MM.1S (cell line): ENCODE results near the gene LAMA3.

ENCODE experiments used
- EZH2phosphoT487 ChIP-seq: fragments of 300-600 bp; sonication (generic); IDR thresholded peaks from 2 replicates; pipeline ENCODE4 v1.6.1; 2018; ENCODE audit warnings: antibody characterized with exemption, low read length
- TF ChIP-seq, protein P1 (sequence below): fragments of 300-600 bp; sonication (generic); IDR thresholded peaks from 2 replicates; pipeline ENCODE4 v1.5.1; 2016; ENCODE audit warnings: antibody characterized with exemption, low read length, mixed read lengths

DNA sequence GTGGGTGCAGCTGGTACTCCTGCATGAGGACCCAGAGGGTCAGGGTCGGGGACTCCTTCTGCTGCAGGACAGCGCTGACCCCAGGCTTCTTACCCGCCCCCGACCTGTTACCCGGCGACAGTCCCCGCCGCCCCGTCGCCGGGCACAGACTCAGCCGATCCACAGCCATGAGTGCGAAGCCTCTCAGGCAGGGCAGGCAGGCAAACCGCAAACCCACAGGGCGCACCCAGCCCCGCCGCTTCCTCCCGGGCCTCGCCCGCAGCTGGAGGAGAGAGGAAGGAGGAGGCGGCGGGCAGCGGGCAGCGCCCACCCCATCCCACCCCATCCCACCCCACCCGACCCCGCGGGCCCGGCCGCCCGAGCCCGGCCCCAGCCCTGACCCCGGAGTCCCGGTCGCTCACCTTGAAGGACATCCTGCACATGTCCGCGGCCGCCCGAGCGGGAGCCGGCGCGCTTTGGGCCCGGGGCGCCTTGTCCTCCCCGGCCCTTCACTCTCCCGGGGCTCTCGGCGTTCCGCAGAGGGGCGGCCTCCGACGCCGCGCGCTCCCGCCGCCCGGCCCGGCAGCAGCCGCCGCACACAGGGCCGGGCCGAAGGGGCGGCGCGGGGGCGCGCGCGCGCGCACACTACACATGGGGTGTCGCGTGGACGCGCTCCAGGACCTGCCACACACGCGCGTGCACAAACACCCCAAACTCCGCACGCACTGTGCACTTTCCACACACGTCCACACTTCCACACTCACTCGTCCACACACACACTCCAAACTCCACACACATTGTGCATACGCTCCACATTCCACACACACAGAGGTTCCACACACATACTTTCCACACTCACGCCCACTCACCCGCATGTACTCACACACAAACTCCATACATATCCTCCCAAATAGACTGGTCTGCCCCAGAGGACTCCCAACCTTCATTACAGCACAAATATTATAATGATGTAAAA is 26.7 kb upstream of the LAMA3 start, which contains the start of gene ANKRD29:
- TF ChIP-seq, protein P1, sequence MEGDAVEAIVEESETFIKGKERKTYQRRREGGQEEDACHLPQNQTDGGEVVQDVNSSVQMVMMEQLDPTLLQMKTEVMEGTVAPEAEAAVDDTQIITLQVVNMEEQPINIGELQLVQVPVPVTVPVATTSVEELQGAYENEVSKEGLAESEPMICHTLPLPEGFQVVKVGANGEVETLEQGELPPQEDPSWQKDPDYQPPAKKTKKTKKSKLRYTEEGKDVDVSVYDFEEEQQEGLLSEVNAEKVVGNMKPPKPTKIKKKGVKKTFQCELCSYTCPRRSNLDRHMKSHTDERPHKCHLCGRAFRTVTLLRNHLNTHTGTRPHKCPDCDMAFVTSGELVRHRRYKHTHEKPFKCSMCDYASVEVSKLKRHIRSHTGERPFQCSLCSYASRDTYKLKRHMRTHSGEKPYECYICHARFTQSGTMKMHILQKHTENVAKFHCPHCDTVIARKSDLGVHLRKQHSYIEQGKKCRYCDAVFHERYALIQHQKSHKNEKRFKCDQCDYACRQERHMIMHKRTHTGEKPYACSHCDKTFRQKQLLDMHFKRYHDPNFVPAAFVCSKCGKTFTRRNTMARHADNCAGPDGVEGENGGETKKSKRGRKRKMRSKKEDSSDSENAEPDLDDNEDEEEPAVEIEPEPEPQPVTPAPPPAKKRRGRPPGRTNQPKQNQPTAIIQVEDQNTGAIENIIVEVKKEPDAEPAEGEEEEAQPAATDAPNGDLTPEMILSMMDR, result no peak
- TF ChIP-seq EZH2phosphoT487, result no peak
